ENCODE results near the gene ANAPC2.

ANAPC2 gene

GRCh38 chr9:137140151-137141012, 48.0 kb downstream of the ANAPC2 start:
- no peak for DNase-seq (ENCODE audit: low read depth)
- TF ChIP-seq CTCF (IDR thresholded peaks at IDR 0.05; ENCODE audit: low read length, missing control alignments), result no peak
- no peak overlapping the region for H3K4me3 ChIP-seq (replicated peaks; ENCODE audit: low read depth, low read length)

GRCh38 chr9:137139468-137140150, 48.8 kb downstream of the ANAPC2 start:
- H3K4me3 ChIP-seq (replicated peaks; ENCODE audit: low read depth, low read length), result no peak overlapping the region
- no peak for DNase-seq (ENCODE audit: low read depth)
- no peak for TF ChIP-seq CTCF (IDR thresholded peaks at IDR 0.05; ENCODE audit: low read length, missing control alignments)

GRCh38 chr9:137138722-137139467, 49.5 kb downstream of the ANAPC2 start, which contains the start of gene GRIN1:
TSS of gene GRIN1 (plus strand) at chr9:137139154. CDS start at chr9:137139487, 333 bp downstream.
- peak; percentile 34 for DNase-seq (ENCODE audit: low read depth)
- no peak for TF ChIP-seq CTCF (IDR thresholded peaks at IDR 0.05; ENCODE audit: low read length, missing control alignments)
- no peak within 1 kb of the TSS for H3K4me3 ChIP-seq (replicated peaks; ENCODE audit: low read depth, low read length)

- DNase-seq (ENCODE audit: low read depth), result no peak
- H3K4me3 ChIP-seq (replicated peaks; ENCODE audit: low read depth, low read length), result no peak overlapping the region
- TF ChIP-seq CTCF (IDR thresholded peaks at IDR 0.05; ENCODE audit: low read length, missing control alignments), result no peak
These were observed 50.2 kb downstream of the ANAPC2 start for GRCh38 chr9:137138058-137138721.

GRCh38 chr9:137136881-137137607, 51.3 kb downstream of the ANAPC2 start:
- DNase-seq (ENCODE audit: low read depth), result no peak
- no peak for TF ChIP-seq CTCF (IDR thresholded peaks at IDR 0.05; ENCODE audit: low read length, missing control alignments)
- no peak overlapping the region for H3K4me3 ChIP-seq (replicated peaks; ENCODE audit: low read depth, low read length)
